HCT116 (cell line): Measurements from ENCODE around the gene CDC42BPA.

Source experiments
- CTCF ChIP-seq, 3 experiments: fragments of 200-600 bp in 1 of 3; sonication (generic) in 1 of 3; IDR thresholded peaks in 2 of 3; conservative IDR thresholded peaks in 1 of 3; 2 replicates each; pipeline ENCODE4 v1.5.1; 2012 to 2017; ENCODE audit warnings: low read depth in 2 of 3, low read length in 2 of 3, antibody characterized with exemption in 1 of 3, borderline replicate concordance in 1 of 3, control low read depth in 1 of 3, mild to moderate bottlenecking in 1 of 3, mixed read lengths in 1 of 3, mixed run types in 1 of 3, moderate library complexity in 1 of 3; ENCODE audit not compliant: insufficient read depth in 1 of 3
- EZH2 ChIP-seq: fragments of 200-600 bp; sonication (generic); IDR thresholded peaks from 2 replicates; pipeline ENCODE4 v1.6.1; 2017; ENCODE audit warnings: antibody characterized with exemption, mixed run types
- MAX ChIP-seq: IDR thresholded peaks from 2 replicates; pipeline ENCODE4 v1.6.1; 2012
- POLR2A ChIP-seq: IDR thresholded peaks from 2 replicates; pipeline ENCODE4 v1.7.0; 2011; ENCODE audit warnings: borderline replicate concordance; ENCODE audit not compliant: insufficient read depth, insufficient read length; ENCODE audit errors: extremely low read depth
- POLR2AphosphoS5 ChIP-seq: IDR thresholded peaks from 2 replicates; pipeline ENCODE4 v1.6.1; 2011; ENCODE audit warnings: mild to moderate bottlenecking, low read depth, low read length, moderate library complexity
- TCF7L2 ChIP-seq: IDR thresholded peaks from 2 replicates; pipeline ENCODE4 v1.7.0; 2011; ENCODE audit warnings: borderline replicate concordance, inconsistent platforms; ENCODE audit not compliant: insufficient read depth, insufficient read length; ENCODE audit errors: extremely low read depth
- ZNF274 ChIP-seq: fragments of 200-500 bp; sonication (Bioruptor generic); IDR thresholded peaks from 2 replicates; pipeline ENCODE4 v1.6.1; 2014; ENCODE audit warnings: mild to moderate bottlenecking, low read depth, low read length, inconsistent platforms

- TF ChIP-seq EZH2 (no peak), POLR2AphosphoS5 (no peak), ZNF274 (no peak), CTCF (IDR thresholded peaks at IDR 0.05 in 2 of 3, conservative IDR thresholded peaks at IDR 0.05 in 1 of 3; ENCODE audit: borderline replicate concordance in 1 of 3, insufficient read depth in 1 of 3, low read depth in 2 of 3, low read length in 2 of 3) (no peak), TCF7L2 (no peak), POLR2A (no peak), MAX (no peak)
Observed at GRCh38 chr1:227009937-227010336, 308.4 kb downstream of the CDC42BPA start.
